Tibial nerve (tissue), 4 donors: ENCODE measurements around the gene RPP25L. TPM values are rescaled to one million over a fixed set of nuclear protein-coding genes. Genes with fewer than 3 reads are reported as not detected.
A peak's percentile ranks its signal among the peaks of the same experiment; 100 is the strongest.

ENCODE experiments used
- DNase-seq, 2 donors: peaks; one replicate each; pipeline ENCODE4 v3.0.0-alpha.2; 2019; ENCODE audit warnings: low spot score in 2 of 2
- H3K27ac ChIP-seq, 4 donors: fragments of 200-600 bp; sonication (generic) in 3 of 4; one replicate each; pipeline ENCODE4 v1.5.1; 2017 to 2019; ENCODE audit warnings: mild to moderate bottlenecking in 1 of 4
- H3K27me3 ChIP-seq, 2 donors: fragments of 200-600 bp; sonication (generic) in 1 of 2; one replicate each; pipeline versions ENCODE4 v1.5.1 to v1.6.0; 2017 to 2019
- H3K36me3 ChIP-seq, 3 donors: fragments of 200-600 bp; sonication (generic); one replicate each; pipeline ENCODE4 v1.5.1; 2018 to 2019
- H3K4me1 ChIP-seq, 4 donors: fragments of 200-600 bp; sonication (generic) in 3 of 4; one replicate each; pipeline ENCODE4 v1.5.1; 2017 to 2019
- H3K4me3 ChIP-seq, 4 donors: fragments of 200-600 bp; sonication (generic) in 3 of 4; one replicate each; pipeline ENCODE4 v1.5.1; 2017 to 2019; ENCODE audit warnings: mild to moderate bottlenecking in 1 of 4, moderate library complexity in 1 of 4
- H3K9me3 ChIP-seq, 4 donors: fragments of 200-600 bp; sonication (generic) in 3 of 4; one replicate each; pipeline ENCODE4 v1.5.1; 2017 to 2019
- EP300 ChIP-seq, 2 donors: sonication (generic); formaldehyde crosslinking; IDR thresholded peaks; one replicate each; pipeline ENCODE4 v1.6.1; 2017; ENCODE audit warnings: antibody characterized with exemption in 2 of 2, mild to moderate bottlenecking in 1 of 2
- POLR2A ChIP-seq, 2 donors: fragments of 450-650 bp; IDR thresholded peaks; one replicate each; pipeline ENCODE4 v1.6.1; 2017; ENCODE audit warnings: antibody characterized with exemption in 2 of 2, mild to moderate bottlenecking in 2 of 2, moderate library complexity in 2 of 2
- WGBS, 2 donors: methylation state at CpG; one replicate each; pipeline ENCODE4 v1.1.5; 2018; 5-methylcytosine and 5-hydroxymethylcytosine counted together
- total RNA-seq, 4 donors: library from RNA; depleted of rRNA; stranded (reverse); fragments of >200 nt; gene quantifications; one replicate each; pipeline ENCODE4 v1.1.0, GENCODE V29; 2016
- TF ChIP-seq, protein P1 (sequence below), 5 experiments: fragments of 200-600 bp in 3 of 5; fragments of 450-650 bp in 2 of 5; sonication (generic) in 3 of 5; IDR thresholded peaks; one replicate each; pipeline ENCODE4 v1.5.1; 2016 to 2019; ENCODE audit warnings: antibody characterized with exemption in 5 of 5, mild to moderate bottlenecking in 3 of 5, moderate library complexity in 2 of 5

The RPP25L gene
- total RNA-seq, 4 donors from 2014 or later = 31.4 to 45.9 (median 45.4) TPM

DNA sequence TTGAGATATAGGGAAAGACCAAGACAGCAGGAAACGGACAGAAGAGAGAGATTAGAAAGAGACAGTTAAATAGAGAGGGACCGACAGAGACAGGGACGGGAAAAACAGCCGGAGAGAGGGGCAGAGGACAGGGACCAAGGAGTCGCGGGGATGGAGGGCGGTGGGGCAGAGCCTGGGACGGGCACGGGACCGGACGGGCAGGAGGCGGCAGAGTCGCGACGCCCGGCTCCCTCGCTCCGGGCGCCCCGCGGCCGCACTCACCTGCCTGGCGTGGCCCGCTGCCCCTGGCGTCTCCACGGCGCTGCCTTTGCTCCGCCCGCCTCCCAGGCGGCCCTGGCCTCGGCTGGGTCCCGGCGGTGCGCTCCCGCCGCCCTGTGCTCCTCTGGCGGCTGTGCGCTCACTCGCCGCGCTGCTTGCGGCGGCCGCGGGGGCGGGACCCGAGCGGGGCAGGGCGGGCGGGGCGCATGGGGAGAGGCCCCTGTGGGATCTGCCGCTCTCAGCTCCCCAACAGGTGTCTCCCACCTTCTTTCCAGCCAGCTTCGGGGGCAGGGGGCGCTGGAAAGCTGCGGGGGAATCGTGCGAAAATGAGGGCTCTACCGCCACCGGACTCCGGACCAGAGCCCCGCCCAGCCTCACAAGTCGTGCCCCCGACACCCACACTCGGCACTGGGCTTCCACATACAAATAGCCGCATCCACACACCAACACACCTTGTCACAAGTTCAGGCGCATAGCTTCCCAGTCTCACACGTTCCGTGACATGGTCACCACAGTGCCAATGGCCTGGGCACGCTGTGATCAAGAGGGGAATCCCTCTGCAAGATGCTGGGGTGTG is 17.0 kb upstream of the RPP25L start, which contains the start of gene ARID3C:
TSS of gene ARID3C (minus strand) at position 411 of the 835 bp plus-strand sequence. CDS start 1,052 bp downstream, outside the sequence.
- peaks cover 2 to 65% of the 10 kb centered on the region in 2 donors for H3K27me3 ChIP-seq
- H3K4me3 ChIP-seq = peak within 1 kb of the TSS; percentile 12 to 53 (median 34)
- H3K27ac ChIP-seq = peak within 1 kb of the TSS in 1 of 4 donors; percentile 8
- peaks cover 0 to 50% (median 16%) of the 10 kb centered on the region in 4 donors for H3K4me1 ChIP-seq
- DNase-seq = no peak
- no peaks in the 10 kb centered on the region for H3K9me3 ChIP-seq
- WGBS, 2 donors = 2 to 3% methylated on average over 34 to 51 of the region's 69 CpGs
- TF ChIP-seq EP300 (IDR thresholded peaks at IDR 0.05) = no peak
- TF ChIP-seq, protein P1, sequence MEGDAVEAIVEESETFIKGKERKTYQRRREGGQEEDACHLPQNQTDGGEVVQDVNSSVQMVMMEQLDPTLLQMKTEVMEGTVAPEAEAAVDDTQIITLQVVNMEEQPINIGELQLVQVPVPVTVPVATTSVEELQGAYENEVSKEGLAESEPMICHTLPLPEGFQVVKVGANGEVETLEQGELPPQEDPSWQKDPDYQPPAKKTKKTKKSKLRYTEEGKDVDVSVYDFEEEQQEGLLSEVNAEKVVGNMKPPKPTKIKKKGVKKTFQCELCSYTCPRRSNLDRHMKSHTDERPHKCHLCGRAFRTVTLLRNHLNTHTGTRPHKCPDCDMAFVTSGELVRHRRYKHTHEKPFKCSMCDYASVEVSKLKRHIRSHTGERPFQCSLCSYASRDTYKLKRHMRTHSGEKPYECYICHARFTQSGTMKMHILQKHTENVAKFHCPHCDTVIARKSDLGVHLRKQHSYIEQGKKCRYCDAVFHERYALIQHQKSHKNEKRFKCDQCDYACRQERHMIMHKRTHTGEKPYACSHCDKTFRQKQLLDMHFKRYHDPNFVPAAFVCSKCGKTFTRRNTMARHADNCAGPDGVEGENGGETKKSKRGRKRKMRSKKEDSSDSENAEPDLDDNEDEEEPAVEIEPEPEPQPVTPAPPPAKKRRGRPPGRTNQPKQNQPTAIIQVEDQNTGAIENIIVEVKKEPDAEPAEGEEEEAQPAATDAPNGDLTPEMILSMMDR (IDR thresholded peaks at IDR 0.05) = peak in 1 of 5 experiments; percentile 4
- H3K36me3 ChIP-seq = no peaks in the 10 kb centered on the region

DNA sequence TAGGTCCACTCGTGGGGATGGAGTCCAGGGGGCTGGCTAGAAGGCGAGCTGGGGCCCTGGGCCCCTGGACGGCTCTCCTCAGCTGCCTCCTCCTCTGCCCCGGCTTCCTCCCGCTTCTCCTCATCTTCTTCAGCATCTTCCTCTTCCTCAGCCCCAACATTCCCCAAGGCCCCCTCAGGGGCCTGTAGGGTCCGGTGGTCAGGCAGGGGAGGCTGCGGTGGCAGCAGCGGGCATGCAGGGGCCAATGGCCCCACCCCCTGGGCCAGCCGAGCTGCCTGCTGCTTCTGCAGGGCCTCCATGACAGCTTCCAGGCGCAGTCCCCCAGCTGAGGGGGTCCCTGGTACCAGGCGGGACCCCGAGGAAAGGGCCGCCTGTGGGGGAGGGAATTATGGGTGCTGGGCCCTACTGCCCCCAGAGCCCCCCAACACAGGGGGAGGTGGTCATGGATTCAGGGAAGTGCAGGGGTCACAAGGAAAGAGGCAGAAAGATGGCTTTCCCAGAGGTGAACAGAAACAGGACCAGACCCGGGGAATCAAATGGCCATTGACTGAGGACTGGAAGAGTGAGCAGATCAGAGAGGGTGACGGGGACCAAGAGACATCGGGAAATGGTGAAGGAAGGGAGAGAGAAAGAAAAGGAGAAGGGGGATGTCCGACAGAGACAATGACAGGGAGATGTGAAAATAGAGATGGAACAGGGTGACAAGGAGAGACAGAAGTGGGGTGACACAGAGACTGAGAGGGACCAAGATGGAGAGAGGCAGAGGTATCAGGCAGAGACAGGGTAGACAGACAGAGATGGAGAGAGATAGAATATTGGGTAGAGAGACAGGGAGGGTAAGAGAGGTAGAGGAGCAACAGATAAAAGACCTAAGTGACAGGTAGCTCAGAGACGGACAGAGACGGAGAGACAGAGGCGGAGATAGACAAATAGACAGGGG is 16.1 kb upstream of the RPP25L start:
- Histone ChIP-seq H3K4me3 (peak overlapping the region in 3 of 4 donors; percentile 1 to 53 (median 33)), H3K27me3 (peaks cover 2 to 74% of the 10 kb centered on the region in 2 donors), H3K36me3 (no peaks in the 10 kb centered on the region), H3K9me3 (no peaks in the 10 kb centered on the region), H3K27ac (no peak overlapping the region), H3K4me1 (peaks cover 0 to 53% (median 19%) of the 10 kb centered on the region in 4 donors)
- no peak for TF ChIP-seq EP300 (IDR thresholded peaks at IDR 0.05)
- no peak for TF ChIP-seq POLR2A (IDR thresholded peaks at IDR 0.05)
- TF ChIP-seq, protein P1 (IDR thresholded peaks at IDR 0.05) = no peak
- WGBS, 2 donors = 42% methylated on average over 20 of the region's 20 CpGs
- DNase-seq = no peak

DNA sequence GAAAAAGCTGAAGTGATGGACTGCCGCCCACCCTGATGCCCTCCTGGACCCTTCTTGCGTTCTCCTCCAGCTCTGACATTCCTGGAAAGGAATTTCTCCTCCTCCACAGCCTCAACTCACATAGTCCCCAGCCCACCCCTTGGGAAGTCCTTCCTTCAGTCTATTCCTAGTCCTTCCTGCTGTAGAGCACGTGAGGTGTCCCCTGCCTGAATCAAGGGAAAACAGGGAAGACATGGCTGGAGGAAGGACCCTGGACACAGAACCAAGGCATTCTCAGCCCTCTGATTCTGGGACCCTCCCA is 13.2 kb upstream of the RPP25L start:
- H3K36me3 ChIP-seq = no peaks in the 10 kb centered on the region
- DNase-seq = no peak
- no peaks in the 10 kb centered on the region for H3K9me3 ChIP-seq
- H3K27me3 ChIP-seq = peaks cover 2 to 86% of the 10 kb centered on the region in 2 donors
- TF ChIP-seq EP300 (IDR thresholded peaks at IDR 0.05) (no peak), POLR2A (IDR thresholded peaks at IDR 0.05) (no peak)
- no peak overlapping the region for H3K27ac ChIP-seq
- 55 to 67% methylated on average over 3 of the region's 3 CpGs for WGBS, 2 donors
- no peak overlapping the region for H3K4me3 ChIP-seq
- peaks cover 0 to 52% (median 19%) of the 10 kb centered on the region in 4 donors for H3K4me1 ChIP-seq

DNA sequence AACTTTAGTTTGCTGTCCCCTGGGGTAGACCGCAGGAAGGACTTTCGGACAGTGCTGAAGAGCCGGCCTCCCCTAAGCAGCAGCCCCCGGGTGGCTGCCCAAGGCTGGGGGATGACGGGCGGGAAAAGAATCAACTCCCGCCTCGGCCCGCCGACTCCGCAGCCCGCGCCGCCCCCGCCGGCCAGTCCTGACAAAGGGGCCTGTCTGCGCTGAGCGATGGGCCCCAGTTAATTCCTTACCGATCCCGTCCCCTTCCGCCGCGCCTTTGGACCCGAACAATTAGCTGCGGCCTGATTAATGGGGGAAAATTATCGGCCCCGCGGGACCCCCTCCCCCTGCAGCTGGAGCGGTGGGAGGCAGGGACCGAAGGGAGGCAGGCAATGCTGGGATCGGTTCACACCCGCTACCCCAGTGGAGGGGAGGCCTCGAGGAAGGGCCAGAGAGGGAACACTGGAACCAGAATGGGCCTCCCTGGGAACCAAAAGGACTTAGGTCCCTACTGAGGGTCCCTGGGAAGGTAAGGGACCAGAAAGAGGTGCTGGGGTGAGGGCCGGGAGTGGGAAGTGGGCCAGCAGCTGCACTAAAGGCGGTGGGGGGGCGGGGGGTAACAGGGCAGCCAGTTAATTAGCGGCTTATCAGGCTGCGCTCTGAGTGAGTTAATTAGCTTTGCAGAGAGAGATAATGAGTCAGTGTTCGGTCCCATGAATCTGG is 12.7 kb upstream of the RPP25L start:
- Histone ChIP-seq H3K36me3 (no peaks in the 10 kb centered on the region), H3K4me1 (peaks cover 0 to 51% (median 23%) of the 10 kb centered on the region in 4 donors), H3K27me3 (peaks cover 2 to 81% of the 10 kb centered on the region in 2 donors), H3K4me3 (no peak overlapping the region), H3K27ac (peak overlapping the region in 1 of 4 donors; percentile 13), H3K9me3 (no peaks in the 10 kb centered on the region)
- no peak for DNase-seq
- WGBS, 2 donors = 17 to 27% methylated on average over 17 to 39 of the region's 39 CpGs
- TF ChIP-seq EP300 (IDR thresholded peaks at IDR 0.05) = no peak
- TF ChIP-seq, protein P1 (IDR thresholded peaks at IDR 0.05) = no peak
- no peak for TF ChIP-seq POLR2A (IDR thresholded peaks at IDR 0.05)
